H9 (cell line): Measurements from ENCODE around the gene MDGA2. TPM values are rescaled to one million over a fixed set of nuclear protein-coding genes. Genes with fewer than 3 reads are reported as not detected.

Experiments used
- DNase-seq: peaks from one replicate; pipeline ENCODE4 v3.0.0-alpha.2; 2017
- H2AFZ ChIP-seq: one replicate; pipeline ENCODE4 v1.6.1; 2013; ENCODE audit warnings: mild to moderate bottlenecking, low read length, control low read depth, moderate library complexity
- H2AK5ac ChIP-seq: 2 replicates; pipeline ENCODE4 v1.6.1; 2013; ENCODE audit warnings: low read length, control low read depth, mixed read lengths; ENCODE audit not compliant: insufficient read length
- H2BK120ac ChIP-seq: one replicate; pipeline ENCODE4 v1.6.1; 2013; ENCODE audit warnings: low read depth, mild to moderate bottlenecking, low read length, control low read depth, inconsistent platforms; ENCODE audit not compliant: poor library complexity, severe bottlenecking
- H2BK12ac ChIP-seq: 2 replicates; pipeline ENCODE4 v1.6.1; 2013; ENCODE audit warnings: low read length, control low read depth, mixed read lengths, low read depth; ENCODE audit not compliant: insufficient read length
- H2BK15ac ChIP-seq: 2 replicates; pipeline ENCODE4 v1.6.1; 2013; ENCODE audit warnings: low read depth, low read length, control low read depth
- H2BK20ac ChIP-seq: one replicate; pipeline ENCODE4 v1.6.1; 2013; ENCODE audit warnings: low read depth, mild to moderate bottlenecking, low read length, control low read depth, inconsistent platforms; ENCODE audit not compliant: poor library complexity, severe bottlenecking
- H2BK5ac ChIP-seq: 2 replicates; pipeline ENCODE4 v1.6.1; 2013; ENCODE audit warnings: low read length, control low read depth, mixed read lengths; ENCODE audit not compliant: insufficient read length
- H3K14ac ChIP-seq: 2 replicates; pipeline ENCODE4 v1.6.1; 2013; ENCODE audit warnings: low read length, control low read depth; ENCODE audit not compliant: insufficient read depth
- H3K18ac ChIP-seq: 2 replicates; pipeline ENCODE4 v1.6.1; 2013; ENCODE audit warnings: low read depth, mild to moderate bottlenecking, mixed read lengths, low read length, control low read depth; ENCODE audit not compliant: insufficient read length
- H3K23ac ChIP-seq: 2 replicates; pipeline ENCODE4 v1.6.1; 2013; ENCODE audit warnings: low read length, control low read depth, mixed read lengths, low read depth; ENCODE audit not compliant: insufficient read length
- H3K23me2 ChIP-seq: 2 replicates; pipeline ENCODE4 v1.6.1; 2013; ENCODE audit warnings: low read depth, mild to moderate bottlenecking, mixed read lengths, low read length, control low read depth; ENCODE audit not compliant: insufficient read length, poor library complexity, severe bottlenecking
- H3K27ac ChIP-seq: 2 replicates; pipeline ENCODE4 v1.5.1; 2013; ENCODE audit warnings: low read length, control low read depth, mixed read lengths, low read depth; ENCODE audit not compliant: insufficient read length
- H3K27me3 ChIP-seq: 2 replicates; pipeline ENCODE4 v1.6.1; 2013; ENCODE audit warnings: low read length, control low read depth, inconsistent platforms; ENCODE audit not compliant: insufficient read depth
- H3K4ac ChIP-seq: 2 replicates; pipeline ENCODE4 v1.6.1; 2013; ENCODE audit warnings: low read depth, mild to moderate bottlenecking, control low read depth, inconsistent platforms, low read length, moderate library complexity
- H3K4me1 ChIP-seq: 2 replicates; pipeline ENCODE4 v1.6.1; 2013; ENCODE audit warnings: low read length, control low read depth, inconsistent platforms; ENCODE audit not compliant: insufficient read depth
- H3K4me2 ChIP-seq: 2 replicates; pipeline ENCODE4 v1.6.1; 2013; ENCODE audit warnings: low read length, control low read depth, mixed read lengths; ENCODE audit not compliant: insufficient read length, insufficient read depth
- H3K56ac ChIP-seq: 2 replicates; pipeline ENCODE4 v1.6.1; 2013; ENCODE audit warnings: low read depth, mild to moderate bottlenecking, mixed read lengths, low read length, control low read depth; ENCODE audit not compliant: insufficient read length
- H3K79me1 ChIP-seq: 2 replicates; pipeline ENCODE4 v1.6.1; 2013; ENCODE audit warnings: low read depth, mild to moderate bottlenecking, moderate library complexity, low read length, control low read depth, inconsistent platforms; ENCODE audit not compliant: insufficient read depth, poor library complexity, severe bottlenecking
- H3K79me2 ChIP-seq: 2 replicates; pipeline ENCODE4 v1.6.1; 2013; ENCODE audit warnings: low read length, control low read depth, inconsistent platforms; ENCODE audit not compliant: insufficient read depth
- H3K9ac ChIP-seq: 2 replicates; pipeline ENCODE4 v1.6.1; 2013; ENCODE audit warnings: low read length, control low read depth, mixed read lengths; ENCODE audit not compliant: insufficient read length; ENCODE audit errors: extremely low read depth
- H3K9me3 ChIP-seq: one replicate; pipeline ENCODE4 v1.6.1; 2013; ENCODE audit warnings: low read depth, low read length, inconsistent platforms; ENCODE audit not compliant: control insufficient read depth
- H3T11ph ChIP-seq: one replicate; pipeline ENCODE4 v1.6.1; 2013; ENCODE audit warnings: mild to moderate bottlenecking, low read length, control low read depth, inconsistent platforms
- H4K20me1 ChIP-seq: one replicate; pipeline ENCODE4 v1.6.1; 2013; ENCODE audit not compliant: control insufficient read depth, insufficient read length, insufficient read depth
- H4K5ac ChIP-seq: 2 replicates; pipeline ENCODE4 v1.6.1; 2013; ENCODE audit warnings: low read depth, mild to moderate bottlenecking, mixed read lengths, low read length, control low read depth; ENCODE audit not compliant: insufficient read length
- H4K8ac ChIP-seq: replicated peaks from 2 replicates; pipeline ENCODE4 v1.6.1; 2013; ENCODE audit warnings: low read length, control low read depth, mixed read lengths, low read depth; ENCODE audit not compliant: insufficient read length
- H4K91ac ChIP-seq: 2 replicates; pipeline ENCODE4 v1.6.1; 2013; ENCODE audit warnings: low read depth, mild to moderate bottlenecking, moderate library complexity, mixed read lengths, low read length, control low read depth; ENCODE audit not compliant: insufficient read length
- H3K27ac Mint-ChIP-seq, 3 experiments: 2 replicates in 2 of 3; 3 replicates in 1 of 3; pipeline ENCODE4 v1.8.0; 2020 to 2021; ENCODE audit warnings: mixed read lengths in 3 of 3, mild to moderate bottlenecking in 1 of 3, moderate library complexity in 1 of 3
- H3K27me3 Mint-ChIP-seq: 2 replicates; pipeline ENCODE4 v1.8.0; 2021; ENCODE audit warnings: low read depth, mild to moderate bottlenecking, moderate library complexity, mixed read lengths
- H3K36me3 Mint-ChIP-seq, 3 experiments: 2 replicates in 2 of 3; 3 replicates in 1 of 3; pipeline ENCODE4 v1.8.0; 2020 to 2021; ENCODE audit warnings: low read depth in 3 of 3, mixed read lengths in 3 of 3; ENCODE audit not compliant: insufficient read depth in 1 of 3
- H3K4me1 Mint-ChIP-seq, 2 experiments: 2 replicates each; pipeline ENCODE4 v1.8.0; 2020; ENCODE audit warnings: mixed read lengths in 2 of 2
- H3K4me3 Mint-ChIP-seq, 2 experiments: 2 replicates in 1 of 2; 3 replicates in 1 of 2; pipeline ENCODE4 v1.8.0; 2020 to 2021; ENCODE audit warnings: mild to moderate bottlenecking in 2 of 2, mixed read lengths in 2 of 2, moderate library complexity in 1 of 2
- H3K9me3 Mint-ChIP-seq, 2 experiments: 2 replicates in 1 of 2; 3 replicates in 1 of 2; pipeline ENCODE4 v1.8.0; 2020; ENCODE audit warnings: mild to moderate bottlenecking in 2 of 2, mixed read lengths in 2 of 2, moderate library complexity in 1 of 2
- CTCF ChIP-seq: fragments of 200-600 bp; sonication (generic); conservative IDR thresholded peaks from 3 replicates; pipeline ENCODE4 v1.8.0; 2021; ENCODE audit warnings: antibody characterized with exemption, mild to moderate bottlenecking
- WGBS: extraction: QIAGEN DNeasy Blood & Tissue Kit; methylation state at CpG from one replicate; pipeline ENCODE4 v1.1.7; 2013; ENCODE audit warnings: missing lambda C conversion rate, low lambda C conversion rate, mixed read lengths; ENCODE audit not compliant: insufficient read length; ENCODE audit errors: extremely low coverage; 5-methylcytosine and 5-hydroxymethylcytosine counted together
- total RNA-seq: library from RNA; stranded (reverse); gene quantifications from 2 replicates; pipeline ENCODE4 v1.2.1, GENCODE V29; 2021

Gene MDGA2
- total RNA-seq, 1 experiment from 2014 or later, result 1.9 TPM

DNA sequence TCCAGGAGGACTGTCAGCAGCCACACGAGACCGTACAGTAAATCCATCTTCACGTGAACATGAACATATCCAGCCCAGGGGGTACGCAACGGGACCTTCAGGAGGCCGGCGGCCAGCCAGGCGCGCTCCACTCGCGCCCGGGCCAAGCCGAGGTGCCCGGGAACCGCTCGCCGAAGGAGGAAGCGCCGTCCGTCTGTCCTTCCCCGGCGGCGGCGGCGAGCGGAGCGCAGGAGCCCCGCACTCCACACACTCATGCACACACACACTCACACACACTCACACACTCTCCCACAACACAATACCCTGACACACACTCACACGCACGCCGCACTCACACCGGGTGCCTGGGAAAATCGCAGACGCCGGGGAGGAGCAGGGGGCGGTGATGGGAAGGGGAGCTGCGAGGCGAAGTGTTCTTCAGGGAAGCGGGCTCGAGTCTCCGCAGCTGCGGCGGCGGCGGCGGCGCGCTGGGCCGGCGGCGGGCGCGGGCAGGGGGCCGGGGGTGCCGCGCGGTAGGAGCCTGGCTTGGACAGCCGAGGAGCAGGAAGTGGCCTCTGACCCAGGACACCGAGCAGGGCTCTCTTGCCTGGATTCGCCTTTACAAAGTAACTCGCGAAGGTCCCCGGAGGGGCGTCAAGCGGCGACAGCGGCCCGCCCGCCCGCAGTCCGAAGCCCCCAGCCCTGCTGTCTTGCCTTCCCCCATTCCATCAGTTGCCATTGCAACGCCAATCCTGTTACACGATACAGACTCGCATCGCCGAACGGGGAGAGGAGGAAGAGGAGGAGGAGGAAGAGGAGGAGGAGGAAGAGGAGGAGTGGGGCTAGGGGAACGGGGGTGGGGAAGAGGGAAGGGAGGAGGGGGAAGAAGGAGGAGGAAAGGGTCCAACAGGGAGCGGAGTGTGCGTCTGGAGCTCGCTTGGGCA is 601 bp downstream of the MDGA2 start:
- Histone ChIP-seq H2BK12ac (no peak overlapping the region), H2BK120ac (no peak overlapping the region), H3K14ac (no peak overlapping the region), H3K18ac (no peak overlapping the region), H2AFZ (no peak overlapping the region), H4K8ac (no peak overlapping the region), H4K20me1 (no peaks in the 10 kb centered on the region), H3K79me1 (no peaks in the 10 kb centered on the region), H3T11ph (no peak overlapping the region), H3K79me2 (no peaks in the 10 kb centered on the region), H3K9ac (no peak overlapping the region), H4K5ac (no peak overlapping the region), H3K4me2 (peak overlapping the region; percentile 73), H3K9me3 (no peaks in the 10 kb centered on the region), H3K56ac (no peak overlapping the region), H2BK5ac (no peak overlapping the region), H3K27ac (no peak overlapping the region), H4K91ac (no peak overlapping the region), H2BK15ac (no peak overlapping the region), H3K23me2 (peaks cover 15% of the 10 kb centered on the region), H3K27me3 (peaks cover 38% of the 10 kb centered on the region), H3K4ac (no peak overlapping the region), H3K4me1 (no peaks in the 10 kb centered on the region), H2AK5ac (no peak overlapping the region), H3K23ac (no peak overlapping the region), H2BK20ac (no peak overlapping the region)
- no CpG with 5 or more reads among the region's 81 CpGs for WGBS
- peaks cover 90% of the 10 kb centered on the region for H3K27me3 Mint-ChIP-seq
- TF ChIP-seq CTCF, result no peak
- H3K4me3 Mint-ChIP-seq, result peak overlapping the region; percentile 75 to 97
- peak; percentile 56 for DNase-seq
- H3K36me3 Mint-ChIP-seq, result no peaks in the 10 kb centered on the region; a peak in 1 of 7 replicates
- H3K9me3 Mint-ChIP-seq, result no peaks in the 10 kb centered on the region; a peak in 2 of 5 replicates
- peaks cover 15 to 20% of the 10 kb centered on the region in 2 experiments for H3K4me1 Mint-ChIP-seq
- H3K27ac Mint-ChIP-seq, result no peak overlapping the region
